Measurements from ENCODE around the gene PIGR.

DNA sequence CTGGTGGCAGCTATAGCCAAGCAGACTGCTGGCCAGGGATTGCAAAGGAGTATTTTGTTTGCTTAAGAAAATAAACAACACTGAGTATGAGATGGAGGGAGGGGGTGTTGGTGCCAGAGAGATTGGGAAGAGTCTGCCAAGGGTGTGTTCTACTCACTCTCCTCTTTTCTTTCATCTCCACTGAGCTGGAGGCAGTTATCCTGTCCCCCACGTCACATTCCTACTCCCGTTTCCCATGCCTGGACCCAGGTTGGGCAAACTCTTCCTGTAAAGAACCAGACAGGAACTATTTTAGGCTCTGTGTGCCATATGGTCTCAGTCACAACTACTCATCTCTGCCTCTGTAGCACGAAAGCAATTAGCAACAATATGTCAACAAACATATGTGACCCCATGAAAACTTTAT is 50.4 kb downstream of the PIGR start:
- TF ChIP-seq, protein P1, sequence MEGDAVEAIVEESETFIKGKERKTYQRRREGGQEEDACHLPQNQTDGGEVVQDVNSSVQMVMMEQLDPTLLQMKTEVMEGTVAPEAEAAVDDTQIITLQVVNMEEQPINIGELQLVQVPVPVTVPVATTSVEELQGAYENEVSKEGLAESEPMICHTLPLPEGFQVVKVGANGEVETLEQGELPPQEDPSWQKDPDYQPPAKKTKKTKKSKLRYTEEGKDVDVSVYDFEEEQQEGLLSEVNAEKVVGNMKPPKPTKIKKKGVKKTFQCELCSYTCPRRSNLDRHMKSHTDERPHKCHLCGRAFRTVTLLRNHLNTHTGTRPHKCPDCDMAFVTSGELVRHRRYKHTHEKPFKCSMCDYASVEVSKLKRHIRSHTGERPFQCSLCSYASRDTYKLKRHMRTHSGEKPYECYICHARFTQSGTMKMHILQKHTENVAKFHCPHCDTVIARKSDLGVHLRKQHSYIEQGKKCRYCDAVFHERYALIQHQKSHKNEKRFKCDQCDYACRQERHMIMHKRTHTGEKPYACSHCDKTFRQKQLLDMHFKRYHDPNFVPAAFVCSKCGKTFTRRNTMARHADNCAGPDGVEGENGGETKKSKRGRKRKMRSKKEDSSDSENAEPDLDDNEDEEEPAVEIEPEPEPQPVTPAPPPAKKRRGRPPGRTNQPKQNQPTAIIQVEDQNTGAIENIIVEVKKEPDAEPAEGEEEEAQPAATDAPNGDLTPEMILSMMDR (optimal IDR thresholded peaks at IDR 0.05 in 1 of 3, IDR thresholded peaks at IDR 0.05 in 1 of 3, conservative IDR thresholded peaks at IDR 0.05 in 1 of 3; ENCODE audit: extremely low read depth in 1 of 3, insufficient read depth in 2 of 3, low read length in 3 of 3): no peak
- TF ChIP-seq EZH2 (IDR thresholded peaks at IDR 0.05; ENCODE audit: low read length): no peak

All from keratinocyte (primary cell).